NB4 (cell line): ENCODE measurements around the gene DECR2.
"Not testable (repeated sequence)": the region's sequence is repeated elsewhere in the genome, so short reads cannot be mapped to it uniquely, and the experiment has no call there.

Experiments used
- DNase-seq: peaks from one replicate; pipeline ENCODE4 v3.0.0; 2010; ENCODE audit warnings: low read depth
- H3K4me3 ChIP-seq: one replicate; pipeline ENCODE4 v1.5.1; 2011; ENCODE audit warnings: mild to moderate bottlenecking, low read depth, low read length, moderate library complexity
- MYC ChIP-seq: IDR thresholded peaks from 2 replicates; pipeline ENCODE4 v1.6.1; 2011; ENCODE audit warnings: low read depth, low read length
- POLR2A ChIP-seq: IDR thresholded peaks from 2 replicates; pipeline ENCODE4 v1.6.1; 2011; ENCODE audit warnings: mild to moderate bottlenecking; ENCODE audit not compliant: insufficient read length; ENCODE audit errors: extremely low read depth
- TF ChIP-seq, protein P1 (sequence below): IDR thresholded peaks from one replicate; pipeline ENCODE4 v1.5.1; 2012; ENCODE audit warnings: low read depth, low read length
- TF ChIP-seq, protein P2 (sequence below): IDR thresholded peaks from 2 replicates; pipeline ENCODE4 v1.6.1; 2011; ENCODE audit warnings: low read depth, low read length

Gene DECR2

DNA sequence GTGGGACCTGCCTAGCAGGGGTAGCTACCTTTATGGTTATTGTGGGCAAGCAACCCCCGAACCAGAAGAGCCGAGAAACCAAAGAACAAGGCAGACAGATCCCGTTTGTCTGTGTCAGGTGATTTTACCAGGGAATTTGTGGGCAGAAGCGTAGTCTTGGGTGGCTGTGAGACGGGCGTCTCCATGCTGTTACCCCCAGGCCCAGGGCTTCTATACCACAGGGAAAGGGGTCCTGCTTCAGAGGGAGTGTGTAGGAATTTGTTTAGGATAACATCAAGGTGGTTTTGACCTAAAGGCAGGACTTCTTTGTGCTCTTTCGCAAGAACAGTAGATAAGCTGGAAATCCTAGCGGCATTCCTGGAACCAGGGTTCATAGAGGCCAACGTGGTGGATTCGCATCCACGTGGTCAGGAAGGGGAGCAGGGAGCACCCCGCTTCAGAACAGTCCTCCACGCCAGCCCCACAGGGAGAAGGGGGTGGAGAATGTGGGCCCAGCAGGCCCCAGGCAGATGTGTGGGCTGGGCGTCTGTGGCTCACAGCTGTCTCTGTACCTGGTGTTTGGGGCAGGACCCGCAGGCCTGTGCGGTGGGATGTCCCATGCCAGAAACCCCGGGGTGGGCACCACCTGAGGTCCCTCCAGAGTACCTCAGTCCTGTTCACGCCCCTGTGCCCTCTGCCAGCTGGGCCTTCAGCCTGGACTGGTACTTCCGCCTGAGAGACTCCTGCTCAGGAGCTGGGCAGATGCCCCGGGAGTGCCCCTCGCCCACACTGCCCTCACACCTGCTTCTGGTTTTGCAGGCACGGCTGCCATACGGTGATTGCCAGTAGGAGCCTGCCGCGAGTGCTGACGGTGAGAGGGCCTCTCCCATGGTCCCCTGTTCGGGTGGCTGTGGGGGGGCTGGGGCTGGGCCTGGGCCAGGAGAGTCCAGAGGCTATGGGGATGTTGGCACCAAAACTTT, 4.1 kb downstream of the DECR2 start:
- TF ChIP-seq, protein P1, sequence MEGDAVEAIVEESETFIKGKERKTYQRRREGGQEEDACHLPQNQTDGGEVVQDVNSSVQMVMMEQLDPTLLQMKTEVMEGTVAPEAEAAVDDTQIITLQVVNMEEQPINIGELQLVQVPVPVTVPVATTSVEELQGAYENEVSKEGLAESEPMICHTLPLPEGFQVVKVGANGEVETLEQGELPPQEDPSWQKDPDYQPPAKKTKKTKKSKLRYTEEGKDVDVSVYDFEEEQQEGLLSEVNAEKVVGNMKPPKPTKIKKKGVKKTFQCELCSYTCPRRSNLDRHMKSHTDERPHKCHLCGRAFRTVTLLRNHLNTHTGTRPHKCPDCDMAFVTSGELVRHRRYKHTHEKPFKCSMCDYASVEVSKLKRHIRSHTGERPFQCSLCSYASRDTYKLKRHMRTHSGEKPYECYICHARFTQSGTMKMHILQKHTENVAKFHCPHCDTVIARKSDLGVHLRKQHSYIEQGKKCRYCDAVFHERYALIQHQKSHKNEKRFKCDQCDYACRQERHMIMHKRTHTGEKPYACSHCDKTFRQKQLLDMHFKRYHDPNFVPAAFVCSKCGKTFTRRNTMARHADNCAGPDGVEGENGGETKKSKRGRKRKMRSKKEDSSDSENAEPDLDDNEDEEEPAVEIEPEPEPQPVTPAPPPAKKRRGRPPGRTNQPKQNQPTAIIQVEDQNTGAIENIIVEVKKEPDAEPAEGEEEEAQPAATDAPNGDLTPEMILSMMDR, result no peak
- TF ChIP-seq MYC, result no peak
- no peak for TF ChIP-seq POLR2A
- TF ChIP-seq, protein P2, sequence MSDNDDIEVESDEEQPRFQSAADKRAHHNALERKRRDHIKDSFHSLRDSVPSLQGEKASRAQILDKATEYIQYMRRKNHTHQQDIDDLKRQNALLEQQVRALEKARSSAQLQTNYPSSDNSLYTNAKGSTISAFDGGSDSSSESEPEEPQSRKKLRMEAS, result no peak
- no peak overlapping the region for H3K4me3 ChIP-seq
- no peak for DNase-seq

DNA sequence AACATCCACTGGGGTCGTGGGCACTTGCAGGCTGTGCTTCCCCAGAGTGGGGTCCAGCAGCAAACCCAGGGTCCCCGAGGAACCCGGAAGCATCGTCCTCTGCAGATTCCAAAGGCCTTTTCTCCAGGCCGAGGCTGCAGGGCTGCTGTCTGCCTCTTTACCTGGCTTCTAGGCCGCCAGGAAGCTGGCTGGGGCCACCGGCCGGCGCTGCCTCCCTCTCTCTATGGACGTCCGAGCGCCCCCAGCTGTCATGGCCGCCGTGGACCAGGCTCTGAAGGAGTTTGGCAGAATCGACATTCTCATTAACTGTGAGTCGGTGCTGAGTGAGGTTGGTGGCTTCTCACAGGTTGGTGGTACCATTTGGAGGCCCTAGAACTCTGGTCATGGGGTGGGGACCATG, 5.6 kb downstream of the DECR2 start:
- H3K4me3 ChIP-seq, result no peak overlapping the region
- no peak for TF ChIP-seq POLR2A
- TF ChIP-seq, protein P1, result no peak
- TF ChIP-seq MYC, result no peak
- TF ChIP-seq, protein P2, result no peak
- DNase-seq, result no peak

DNA sequence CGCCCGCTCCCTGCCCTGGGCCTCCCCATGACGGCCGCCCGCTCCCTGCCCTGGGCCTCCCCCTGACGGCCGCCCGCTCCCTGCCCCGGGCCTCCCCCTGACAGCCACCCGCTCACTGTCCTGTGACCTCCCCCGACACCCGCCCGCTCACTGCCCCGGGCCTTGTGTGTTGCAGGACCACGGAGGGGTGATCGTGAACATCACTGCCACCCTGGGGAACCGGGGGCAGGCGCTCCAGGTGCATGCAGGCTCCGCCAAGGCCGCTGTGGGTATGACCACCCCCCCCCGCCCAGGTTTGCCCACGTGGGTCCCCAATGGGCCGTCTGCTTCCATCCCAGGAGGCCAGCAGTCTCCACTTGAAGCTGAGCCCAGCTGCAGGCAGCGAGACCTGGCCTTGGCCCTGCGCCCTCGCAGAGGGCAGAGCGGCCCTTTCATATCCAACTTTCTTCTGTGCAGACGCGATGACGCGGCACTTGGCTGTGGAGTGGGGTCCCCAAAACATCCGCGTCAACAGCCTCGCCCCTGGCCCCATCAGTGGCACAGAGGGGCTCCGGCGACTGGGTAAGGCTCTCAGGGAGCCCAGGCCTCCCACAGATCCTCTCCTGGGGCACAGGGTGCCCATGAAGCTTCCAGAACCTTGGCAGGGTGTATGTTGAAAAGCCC, 9.0 kb downstream of the DECR2 start:
- no peak overlapping the region for H3K4me3 ChIP-seq
- no peak for DNase-seq
- TF ChIP-seq MYC (no peak), POLR2A (no peak)
- TF ChIP-seq, protein P2, result no peak
- TF ChIP-seq, protein P1, result no peak

DNA sequence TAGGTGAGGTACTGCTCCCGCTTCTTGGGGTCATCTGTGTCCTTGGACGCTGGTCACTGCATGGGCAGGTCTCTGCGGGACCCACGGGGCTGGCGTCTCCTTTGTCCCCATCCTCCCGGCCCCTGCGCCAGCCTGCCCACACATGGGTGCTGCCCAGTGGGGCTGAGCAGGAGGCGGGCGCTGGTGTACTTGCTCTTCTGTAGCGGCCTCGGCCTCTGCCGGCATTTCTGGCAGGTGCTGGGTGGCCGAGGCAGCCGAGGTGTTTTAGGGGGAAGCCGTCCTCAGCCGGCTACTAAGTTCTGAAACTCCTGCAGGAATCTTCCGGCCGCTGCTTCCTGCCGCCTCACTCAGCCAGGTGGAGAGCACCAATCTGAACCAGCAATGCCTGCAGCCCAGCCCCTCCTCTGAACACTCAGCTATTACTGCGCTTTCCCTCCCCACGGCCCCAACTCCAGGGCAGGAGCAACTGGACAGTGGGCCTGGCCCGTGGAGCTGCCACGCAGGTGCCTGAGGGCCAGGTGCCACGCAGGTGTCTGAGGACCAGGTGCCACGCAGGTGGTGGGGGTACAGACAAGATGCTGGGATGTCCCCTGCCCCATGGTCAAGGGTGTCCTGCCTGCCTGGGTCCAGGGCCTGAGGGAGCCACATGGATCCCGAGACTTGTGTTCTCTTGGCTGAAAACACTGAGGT, 10.0 kb downstream of the DECR2 start:
- no peak overlapping the region for H3K4me3 ChIP-seq
- DNase-seq, result no peak
- TF ChIP-seq, protein P2, result no peak
- no peak for TF ChIP-seq POLR2A
- TF ChIP-seq, protein P1, result no peak
- TF ChIP-seq MYC, result no peak

DNA sequence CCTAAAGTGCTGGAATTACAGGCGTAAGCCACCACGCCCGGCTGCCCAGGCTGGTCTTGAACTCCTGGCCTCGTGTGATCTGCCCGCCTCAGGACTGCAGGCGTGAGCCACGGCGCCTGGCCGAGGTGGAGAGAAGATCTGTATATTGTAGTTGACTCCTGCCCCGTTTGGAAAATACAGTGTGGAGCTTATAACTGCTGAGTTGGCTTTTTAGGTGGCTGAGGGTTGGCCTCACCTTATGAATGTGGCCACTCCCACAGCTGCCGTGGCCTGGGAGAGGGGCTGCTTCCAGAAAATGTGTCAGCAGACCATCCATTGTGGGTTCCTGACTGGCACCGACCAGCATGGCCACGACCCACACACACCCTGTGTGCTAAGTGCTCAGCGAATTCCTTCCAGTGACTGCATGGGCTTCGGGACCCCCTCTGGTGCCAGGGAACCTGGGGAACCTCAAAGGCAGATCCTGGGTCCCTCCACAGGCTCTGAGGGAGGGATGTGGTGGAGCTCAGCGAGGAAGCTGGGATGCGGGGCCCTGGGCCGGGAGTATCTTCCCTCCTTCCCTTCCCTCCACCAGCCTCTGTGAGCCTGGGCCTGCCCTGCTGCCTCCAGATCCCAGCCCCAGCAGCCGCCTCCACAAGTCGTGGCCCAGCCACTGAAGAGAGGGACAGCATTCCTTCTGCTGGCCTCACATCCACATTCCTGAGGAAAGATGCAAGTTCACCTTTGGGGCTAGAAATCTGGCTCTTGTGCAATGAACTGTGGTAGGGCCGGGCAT, 12.9 kb downstream of the DECR2 start:
- no peak overlapping the region for H3K4me3 ChIP-seq
- no peak for DNase-seq
- TF ChIP-seq, protein P2, result no peak
- no peak for TF ChIP-seq MYC
- no peak for TF ChIP-seq POLR2A
- TF ChIP-seq, protein P1, result no peak

DNA sequence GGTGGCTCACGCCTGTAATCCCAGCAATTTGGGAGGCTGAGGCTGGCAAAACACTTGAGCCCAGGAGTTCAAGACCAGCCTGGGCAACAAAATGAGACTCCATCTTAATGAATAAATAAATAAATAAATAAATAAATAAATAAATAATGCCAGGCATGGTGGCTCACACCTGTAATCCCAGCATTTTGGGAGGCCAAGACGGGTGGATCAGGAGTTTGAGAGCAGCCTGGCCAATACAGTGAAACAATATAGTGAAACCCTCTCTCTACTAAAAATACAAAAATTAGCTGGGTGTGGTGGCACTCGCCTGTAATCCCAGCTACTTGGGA, 13.4 kb downstream of the DECR2 start:
- not testable (repeated sequence) for DNase-seq, H3K4me3 ChIP-seq

DNA sequence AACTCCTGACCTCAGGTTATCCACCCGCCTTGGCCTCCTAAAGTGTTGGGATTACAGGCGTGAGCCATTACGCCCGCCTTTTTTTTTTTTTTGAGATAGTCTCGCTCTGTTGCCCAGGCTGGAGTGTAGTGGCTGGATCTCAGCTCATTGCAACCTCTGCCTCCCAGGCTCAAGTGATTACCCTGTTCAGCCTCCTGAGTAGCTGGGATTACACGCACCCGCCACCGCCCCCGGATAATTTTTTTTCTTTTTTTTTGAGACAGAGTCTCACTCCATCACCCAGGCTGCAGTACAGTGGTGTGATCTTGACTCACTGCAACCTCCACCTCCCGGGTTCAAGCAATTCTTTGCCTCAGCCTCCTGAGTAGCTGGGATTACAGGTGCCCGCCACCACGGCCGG, 20.5 kb downstream of the DECR2 start:
- H3K4me3 ChIP-seq, result not testable (repeated sequence)

More for the DNA sequence above, 20.5 kb downstream of the DECR2 start:
- not testable (repeated sequence) for DNase-seq
